Cardiac septum (tissue), 1 donor: ENCODE measurements around the gene ADH5. TPM values are rescaled to one million over a fixed set of nuclear protein-coding genes. Genes with fewer than 3 reads are reported as not detected.
A peak's percentile ranks its signal among the peaks of the same experiment; 100 is the strongest.
"Not testable (repeated sequence)": the region's sequence is repeated elsewhere in the genome, so short reads cannot be mapped to it uniquely, and the experiment has no call there.

Source experiments
- DNase-seq: peaks from one replicate; pipeline ENCODE4 v3.0.0-alpha.2; 2020; ENCODE audit warnings: low spot score
- intact Hi-C: fragments of 100-400 bp; cut with DNase I; formaldehyde crosslinking; loops from one replicate; pipeline ENCODE4 v1.14.0; 2022
- long read RNA-seq: library from polyadenylated mRNA; unstranded; transcript quantifications from one replicate; pipeline ENCODE4 v2.0.0, GENCODE V29; 2021
- total RNA-seq: library from RNA; stranded (reverse); fragmentation: NEBNext Ultra II Directional; extraction: Animal tissue kit (Norgen Biotek cat#: 25700); gene quantifications from one replicate; pipeline ENCODE4 v1.2.1, GENCODE V29; 2021
- donor health status: DM: no; HTN: no; CAD: no.

The ADH5 gene
- 132 TPM for total RNA-seq
- long read RNA-seq, transcript ADH5-201 (9 exons, 2,615 nt): major isoform, 85 of 110 reads
- long read RNA-seq, partial matches to known transcripts: 20 of 110 reads
- long read RNA-seq, other reads (novel, unspliced or antisense): 4 of 110 reads

- intact Hi-C loops: loop anchor here (1.0 to 2.0 kb wide), 3 partner anchors 30 to 159 kb away; partner anchors contain the start of genes EIF4E and METAP1
- peak; percentile 92 for DNase-seq
These were observed at the start of gene ADH5 for GRCh38 chr4:99088481-99089365. Gene ADH5 (minus strand): TSS chr4:99088788. CDS start chr4:99088700, 88 bp downstream.

- intact Hi-C loops: no loop called here
- no peak for DNase-seq
These were observed 47.7 kb upstream of the ADH5 start for GRCh38 chr4:99136329-99136728.

DNA sequence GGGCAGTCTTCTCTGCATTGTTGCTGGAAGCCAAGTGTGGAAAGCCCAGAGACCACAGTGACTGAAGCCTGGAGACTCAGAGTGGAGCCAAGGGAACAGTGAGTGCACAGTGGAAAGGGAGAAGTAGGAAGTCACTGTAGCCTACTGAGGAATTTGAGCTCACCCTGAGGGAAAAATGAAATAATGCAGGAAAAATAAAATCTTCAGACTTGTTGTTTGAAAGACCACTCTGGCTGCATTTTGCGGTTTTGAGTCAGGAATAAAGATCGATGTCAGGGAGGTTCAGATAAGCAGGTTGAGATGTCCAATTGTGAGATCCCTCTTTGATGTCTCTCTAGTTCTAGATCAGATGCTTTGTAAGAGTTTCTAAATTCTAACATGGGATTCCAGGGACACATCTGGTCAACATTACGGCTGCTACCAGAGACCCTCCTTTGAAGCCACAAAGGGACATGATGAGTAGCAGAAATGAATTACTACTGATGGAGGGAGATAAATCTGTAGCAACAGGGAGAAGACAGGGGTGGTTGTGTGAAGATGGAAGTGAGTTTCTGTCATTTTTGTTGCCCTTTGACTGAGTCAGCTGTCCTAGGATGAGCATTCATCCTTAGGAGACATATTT is 47.1 kb upstream of the ADH5 start:
- no peak for DNase-seq
- intact Hi-C loops: no loop called here

- DNase-seq: no peak
- intact Hi-C loops: no loop called here
These were observed 46.0 kb upstream of the ADH5 start for GRCh38 chr4:99134586-99134985.

- DNase-seq: no peak
- intact Hi-C loops: no loop called here
These were observed 42.8 kb upstream of the ADH5 start for GRCh38 chr4:99131378-99131777.

DNA sequence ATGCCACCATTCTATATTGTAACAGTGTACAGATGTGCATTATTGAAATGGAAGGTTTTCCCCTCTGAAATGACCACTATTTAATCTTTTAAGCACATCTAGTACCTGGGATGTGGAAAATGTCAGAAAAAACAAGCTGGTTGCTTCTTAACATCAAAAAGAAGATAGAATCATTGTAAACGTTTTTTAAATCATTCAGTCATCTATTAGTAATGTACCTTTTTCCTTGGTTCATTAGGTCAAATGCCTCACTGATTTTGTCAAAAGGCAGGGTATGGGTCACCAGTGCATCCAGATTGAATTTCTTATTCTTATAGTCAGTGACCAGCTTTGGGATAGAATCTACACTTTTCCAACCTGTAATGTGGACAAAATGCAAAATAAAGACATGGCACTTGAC is 37.8 kb upstream of the ADH5 start:
- DNase-seq: no peak
- intact Hi-C loops: no loop called here

DNA sequence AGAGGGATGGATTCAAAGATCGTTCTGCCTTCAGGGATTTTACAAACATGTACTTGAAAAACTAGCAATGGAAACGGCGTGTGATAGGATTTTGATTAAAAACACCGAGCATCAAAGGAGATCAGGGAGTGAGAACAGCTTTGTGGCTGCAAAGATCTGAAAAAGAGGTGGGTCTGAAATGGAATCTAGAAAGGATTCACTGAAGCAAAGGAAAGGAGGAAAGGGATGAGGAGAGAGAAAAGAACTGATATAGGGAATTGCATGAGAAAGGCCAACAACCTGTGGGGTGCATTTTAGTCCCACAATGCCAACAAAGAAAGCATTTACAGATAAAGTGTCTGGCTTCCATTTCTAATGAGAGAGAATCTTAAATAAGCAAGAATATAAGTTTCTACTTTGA is 32.4 kb upstream of the ADH5 start:
- intact Hi-C loops: no loop called here
- DNase-seq: no peak

DNA sequence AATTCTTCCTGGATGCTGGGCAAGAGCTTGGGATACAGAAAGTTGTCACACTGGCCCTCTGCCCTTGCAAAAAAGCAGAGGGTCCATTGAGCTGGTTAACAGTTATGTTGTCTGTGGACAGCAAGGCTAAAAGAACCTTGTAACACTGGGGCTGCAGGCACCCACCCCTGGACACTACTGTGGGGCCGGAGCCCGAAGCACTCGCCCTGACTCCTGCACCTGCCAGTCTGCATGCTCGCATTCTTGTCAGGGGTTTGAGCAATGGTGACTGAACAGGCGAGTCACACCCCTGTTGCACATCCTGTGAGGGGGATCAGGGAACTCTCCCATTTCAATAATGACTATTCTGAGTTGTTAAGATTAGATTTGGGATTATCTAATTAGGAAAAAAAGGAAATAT is 31.9 kb upstream of the ADH5 start:
- intact Hi-C loops: no loop called here
- no peak for DNase-seq

DNA sequence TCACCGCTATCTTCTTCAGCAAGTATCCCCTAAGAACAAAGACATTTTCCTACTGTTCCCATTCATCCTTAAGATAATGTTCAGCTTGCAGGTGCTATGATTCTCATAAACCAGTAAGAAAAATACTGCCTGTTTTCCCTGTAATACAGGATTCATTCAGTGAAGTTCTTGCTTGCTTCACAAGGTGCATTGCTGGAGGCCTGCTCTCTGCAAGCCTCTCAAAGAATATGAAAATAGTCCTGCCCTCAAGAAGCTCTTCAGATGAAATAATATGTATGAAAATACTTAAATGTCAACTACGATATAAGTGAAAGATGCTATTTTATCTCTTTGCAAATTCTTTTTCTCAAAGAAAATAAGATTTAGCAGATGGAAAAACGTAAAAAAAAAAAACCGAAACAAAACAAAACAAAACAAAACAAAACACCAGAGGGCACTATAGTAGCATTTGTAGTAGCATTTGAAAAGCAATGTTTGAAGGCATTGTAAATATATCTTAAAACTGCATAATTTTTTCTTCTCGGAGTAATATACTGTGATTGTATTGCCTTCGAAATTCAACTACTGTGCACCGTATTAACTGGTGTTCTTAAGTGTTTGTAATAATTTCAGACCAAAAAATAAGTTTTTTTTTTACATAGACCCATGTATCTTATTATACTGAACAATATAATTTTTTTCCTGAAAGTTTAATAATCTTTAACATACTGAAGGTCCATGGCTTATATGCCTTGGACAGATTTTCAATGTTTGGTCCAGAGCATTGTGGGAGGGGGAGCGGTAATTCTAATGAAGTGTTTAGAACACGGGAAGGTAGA is 29.5 kb upstream of the ADH5 start:
- DNase-seq: no peak
- intact Hi-C loops: loop anchor here (1.0 to 2.0 kb wide), 2 partner anchors 287 to 343 kb away; no protein-coding TSS in a partner anchor

GRCh38 chr4:99117122-99117841 is 28.7 kb upstream of the ADH5 start:
- DNase-seq, intact Hi-C loops: not testable (repeated sequence)

- intact Hi-C loops, DNase-seq: not testable (repeated sequence)
These were observed 20.7 kb upstream of the ADH5 start for GRCh38 chr4:99109286-99109685.

- DNase-seq: no peak
- intact Hi-C loops: no loop called here
These were observed 15.6 kb upstream of the ADH5 start for GRCh38 chr4:99104153-99104552.

DNA sequence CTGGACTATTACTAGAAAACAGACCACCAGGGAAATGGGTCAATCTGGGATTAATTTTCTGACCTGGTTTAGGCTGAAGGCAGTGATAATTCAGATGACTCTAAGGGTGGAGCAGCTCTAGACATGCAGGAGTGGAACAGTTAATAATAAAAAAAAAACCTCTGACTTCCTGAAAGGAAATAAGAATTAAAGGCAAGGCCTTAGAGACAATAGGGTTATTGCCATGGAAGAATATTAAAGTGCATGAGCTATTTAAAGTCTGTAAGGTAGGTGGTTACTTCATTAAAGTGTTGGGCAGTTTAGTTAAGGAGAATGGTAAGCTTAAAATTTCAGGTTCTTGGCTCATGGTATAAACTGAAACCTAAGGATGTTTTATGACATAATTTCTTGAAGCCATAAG is 14.6 kb upstream of the ADH5 start:
- DNase-seq: no peak
- intact Hi-C loops: no loop called here

GRCh38 chr4:99102634-99103033 is 14.0 kb upstream of the ADH5 start:
- intact Hi-C loops: no loop called here
- no peak for DNase-seq

DNA sequence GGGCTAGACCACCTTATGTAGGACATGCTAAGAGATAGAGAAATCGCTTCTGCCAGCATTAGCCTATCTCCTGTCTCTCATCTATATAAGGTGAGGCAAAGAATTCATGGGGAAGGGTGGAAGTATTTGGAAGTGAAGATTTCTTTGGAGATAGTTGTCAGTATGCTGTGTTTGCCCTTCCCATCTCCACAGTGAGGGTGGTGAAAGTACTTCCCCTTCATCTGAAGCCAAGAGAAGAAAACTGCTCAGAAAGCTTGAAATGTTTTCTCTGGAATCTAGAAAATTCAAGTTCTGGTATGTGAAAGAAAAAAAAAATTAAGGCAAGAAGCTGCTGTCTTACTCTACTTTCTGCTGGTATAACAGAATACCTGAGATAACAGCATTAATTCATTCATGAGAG is 12.3 kb upstream of the ADH5 start:
- DNase-seq: no peak
- intact Hi-C loops: no loop called here

DNA sequence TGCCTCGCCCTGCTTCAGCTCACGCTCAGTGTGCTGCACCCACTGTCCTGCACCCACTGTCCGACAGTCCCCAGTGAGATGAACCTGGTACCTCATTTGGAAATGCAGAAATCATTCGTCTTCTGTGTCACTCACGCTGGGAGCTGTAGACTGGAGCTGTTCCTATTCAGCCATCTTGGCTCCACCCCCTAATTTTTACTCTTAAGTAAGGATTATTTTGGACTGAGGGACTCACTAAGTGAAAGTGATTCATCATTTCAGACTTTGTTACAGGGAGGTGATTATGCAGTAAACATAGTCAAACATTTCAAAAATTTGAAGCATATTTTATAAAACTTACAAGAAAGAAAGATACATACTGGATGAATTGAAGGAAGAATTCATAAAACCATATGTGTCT is 11.2 kb upstream of the ADH5 start:
- intact Hi-C loops, DNase-seq: not testable (repeated sequence)

- intact Hi-C loops: no loop called here
- DNase-seq: no peak
These were observed 10.7 kb upstream of the ADH5 start for GRCh38 chr4:99099311-99099710.

- DNase-seq, intact Hi-C loops: not testable (repeated sequence)
These were observed 3.3 kb upstream of the ADH5 start for GRCh38 chr4:99091841-99092240.

- intact Hi-C loops: no loop called here
- no peak for DNase-seq
These were observed 2.6 kb upstream of the ADH5 start for GRCh38 chr4:99091216-99091575.
